GM21723 (cell line): ENCODE measurements around the gene GLI3.

ENCODE experiments used
- ATAC-seq: cut with Tn5 transposase; IDR thresholded peaks from one replicate; pipeline ENCODE4 v1.9.1; 2021; ENCODE audit warnings: mild to moderate bottlenecking, moderate library complexity; ENCODE audit not compliant: unreplicated experiment

The GLI3 gene

GRCh38 chr7:42049761-42050160 lies 187.2 kb downstream of the GLI3 start:
- no peak for ATAC-seq

DNA sequence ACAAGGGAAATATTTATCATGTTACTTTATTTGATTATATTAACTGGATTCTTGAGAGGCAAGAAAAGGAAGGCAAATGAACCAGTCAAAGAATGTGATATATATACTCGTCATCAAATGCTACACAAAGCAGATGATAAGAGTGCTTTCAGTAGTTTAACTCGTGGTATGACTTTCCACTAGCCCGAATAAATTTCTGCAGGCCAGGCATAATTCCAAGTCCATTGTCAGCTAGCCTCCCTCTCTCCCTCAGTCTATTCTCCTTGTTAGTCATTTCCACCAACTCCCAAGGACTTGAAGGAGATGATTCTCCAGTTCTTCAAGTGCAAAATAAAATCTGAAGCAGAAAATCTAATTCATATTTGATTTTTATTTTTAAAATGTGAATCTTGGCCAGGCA lies 190.5 kb downstream of the GLI3 start:
- no peak for ATAC-seq

DNA sequence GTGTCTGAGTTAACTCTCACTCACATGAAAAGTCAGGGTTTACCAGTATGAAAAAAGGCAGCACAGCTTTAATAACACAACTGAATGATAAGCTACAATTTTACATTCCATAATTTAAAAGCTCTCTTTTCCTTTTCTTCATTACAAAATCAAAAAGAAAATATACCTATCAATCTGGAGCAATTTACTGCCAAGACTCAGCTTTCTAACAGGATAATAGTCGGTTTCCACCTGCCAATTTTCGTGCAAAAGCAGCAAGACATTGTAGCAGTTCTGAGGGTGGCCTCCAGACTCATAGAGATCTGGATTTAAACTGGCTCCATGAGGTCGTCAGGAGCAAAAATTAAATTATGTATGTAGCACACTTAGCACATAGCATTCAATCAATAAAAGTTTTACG lies 191.0 kb downstream of the GLI3 start:
- no peak for ATAC-seq

- ATAC-seq, result no peak
Measured at GRCh38 chr7:42039921-42040320, 197.1 kb downstream of the GLI3 start.

GRCh38 chr7:42035210-42035609 lies 201.8 kb downstream of the GLI3 start:
- ATAC-seq, result no peak

DNA sequence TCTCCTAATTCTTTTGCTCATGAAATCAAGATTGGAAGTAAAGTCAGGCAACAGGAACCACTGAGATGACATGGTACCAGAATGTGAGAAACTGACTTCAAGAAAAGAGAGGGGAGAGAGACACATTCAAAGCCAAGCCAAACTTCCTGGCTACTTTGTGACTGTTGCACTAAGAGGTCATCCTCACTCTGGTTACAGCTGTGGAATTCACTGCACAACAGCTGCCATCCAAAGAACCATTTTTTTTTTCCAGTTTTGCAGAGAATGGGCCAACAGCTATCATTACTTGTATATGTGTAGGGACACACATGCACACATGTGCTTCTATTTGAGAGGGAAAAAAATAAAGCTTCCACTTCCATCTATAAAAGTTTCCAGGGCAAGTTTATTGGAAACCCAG lies 203.5 kb downstream of the GLI3 start:
- no peak for ATAC-seq

DNA sequence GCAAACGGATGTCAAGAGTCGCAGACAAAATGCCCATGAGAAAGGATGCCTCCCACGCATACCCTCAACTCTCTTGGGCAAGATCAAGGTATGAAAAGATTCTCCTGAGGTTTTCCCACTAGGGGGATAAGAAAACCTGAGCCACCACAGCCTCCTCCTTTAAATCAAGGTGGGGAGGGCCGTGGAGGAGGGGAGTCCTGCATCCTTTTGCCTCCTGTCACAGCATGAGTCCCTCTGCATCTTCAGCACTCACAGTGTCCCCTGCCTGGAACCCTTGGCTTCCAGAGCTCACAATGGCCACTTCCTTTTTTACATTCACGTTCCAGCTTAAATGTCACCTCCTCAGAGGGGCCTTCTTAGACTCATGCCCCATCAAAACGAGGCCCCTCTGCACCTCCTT lies 207.6 kb downstream of the GLI3 start:
- no peak for ATAC-seq

DNA sequence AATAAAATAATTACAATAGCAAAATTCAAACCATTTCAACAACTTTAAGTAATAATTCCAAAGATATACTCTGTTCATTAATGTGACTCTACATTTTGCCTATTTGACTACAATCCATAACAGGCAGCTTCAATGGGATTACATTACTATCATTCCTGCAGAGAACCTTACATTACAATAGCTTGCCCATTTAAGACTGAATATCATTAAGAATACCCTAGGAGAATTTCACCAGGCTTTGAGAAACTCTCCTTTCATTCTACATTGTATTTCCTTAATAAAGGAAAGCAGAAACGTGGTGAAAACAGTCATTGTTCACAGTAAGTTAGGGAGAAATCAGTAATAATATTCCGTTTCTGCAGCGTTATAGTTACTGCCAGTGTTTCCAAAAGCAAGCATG lies 209.5 kb downstream of the GLI3 start:
- ATAC-seq, result no peak

GRCh38 chr7:42026622-42027197 lies 210.3 kb downstream of the GLI3 start:
- ATAC-seq, result no peak

DNA sequence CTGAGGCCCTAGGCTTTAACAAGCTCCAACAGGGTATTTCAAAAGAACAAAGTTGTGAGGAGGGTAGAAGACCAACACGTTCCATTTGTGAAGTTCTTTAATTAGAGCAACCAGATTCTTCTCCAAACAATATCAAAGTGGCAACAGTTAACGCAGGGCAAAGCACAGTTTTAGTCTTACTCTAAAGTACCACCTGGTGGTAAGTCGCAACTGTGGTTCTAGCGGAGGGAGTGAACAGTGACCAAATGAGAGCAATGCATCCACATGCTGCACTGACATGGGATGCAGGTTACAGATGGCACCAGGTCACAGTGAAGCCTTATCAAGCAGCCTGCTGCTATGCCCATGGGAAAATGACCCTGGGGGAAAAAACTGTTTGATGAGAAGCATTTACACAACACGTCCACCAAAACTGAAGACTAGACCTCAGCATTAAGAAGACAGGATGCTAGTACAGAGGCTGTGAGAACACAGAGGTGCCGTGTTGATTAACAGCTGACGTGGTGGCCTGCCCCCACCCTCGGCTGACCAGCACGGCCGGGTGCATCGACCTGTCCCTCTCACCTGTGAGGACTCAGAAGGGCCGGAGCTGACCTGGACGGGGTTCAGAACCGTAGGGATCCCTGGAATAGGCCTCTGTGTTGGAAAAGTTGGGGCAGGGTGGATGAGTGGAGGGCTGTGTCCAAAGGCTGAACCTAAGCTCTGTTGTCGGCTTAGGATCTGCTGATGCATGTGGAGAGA lies 211.2 kb downstream of the GLI3 start:
- no peak for ATAC-seq

- no peak for ATAC-seq
Measured at GRCh38 chr7:42024537-42024936, 212.5 kb downstream of the GLI3 start.

GRCh38 chr7:42023262-42023661 lies 213.7 kb downstream of the GLI3 start:
- ATAC-seq, result no peak

- ATAC-seq, result no peak
Measured at GRCh38 chr7:42022791-42023190, 214.2 kb downstream of the GLI3 start.

DNA sequence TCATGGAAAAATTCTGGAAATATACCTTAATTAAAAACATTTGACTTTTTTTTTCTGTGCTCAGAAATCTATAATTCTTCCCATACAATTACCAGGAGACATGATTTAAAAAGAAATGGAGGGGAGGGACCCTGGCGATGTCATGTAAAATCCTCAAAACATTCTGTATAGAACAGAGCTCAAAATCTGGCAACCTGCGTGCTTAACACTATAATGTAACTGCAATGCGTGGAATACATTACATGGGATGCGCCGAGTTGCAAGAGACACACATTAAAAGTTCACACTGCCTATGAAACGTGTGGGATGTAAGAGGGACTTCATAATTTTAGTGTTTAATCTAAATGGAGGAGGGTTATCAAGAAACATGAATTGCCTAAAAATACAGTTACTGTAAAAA lies 215.0 kb downstream of the GLI3 start:
- ATAC-seq, result no peak

DNA sequence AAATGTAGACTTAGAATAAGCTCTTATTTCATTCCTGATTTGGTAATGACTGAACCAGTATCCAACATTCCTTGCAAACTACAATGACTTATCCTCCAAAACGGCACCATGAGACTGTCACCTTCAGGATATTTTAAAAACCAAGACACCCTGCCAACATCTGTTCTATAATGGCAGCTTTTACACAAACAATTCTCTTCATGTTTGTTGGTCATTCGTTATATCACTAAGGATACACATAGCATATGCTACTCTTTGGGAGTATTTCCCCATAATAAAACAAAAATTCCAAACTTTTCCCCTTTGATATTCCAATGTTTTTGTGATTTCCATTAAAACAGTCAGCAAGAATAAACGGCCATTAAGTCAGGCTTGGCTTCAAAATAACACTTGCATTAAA lies 215.4 kb downstream of the GLI3 start:
- ATAC-seq, result no peak

DNA sequence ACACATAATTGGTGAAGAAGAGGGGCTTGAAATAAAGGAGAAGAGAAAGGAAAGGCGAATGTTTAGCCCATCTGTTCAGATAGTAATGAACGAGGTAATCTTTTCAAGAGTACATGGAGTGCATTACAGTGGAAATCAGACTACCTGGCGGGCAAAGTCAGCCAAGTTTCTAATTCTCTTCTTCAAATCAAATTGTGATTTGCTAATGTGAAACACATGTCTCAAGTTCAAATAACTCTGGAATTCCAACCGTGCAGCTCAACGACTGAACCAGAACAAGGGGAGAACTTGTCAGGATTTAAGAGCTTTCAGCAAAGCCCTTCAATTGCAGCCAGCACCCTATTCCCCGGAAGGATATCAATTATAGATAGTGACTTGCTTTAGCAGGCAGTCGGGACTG lies 216.9 kb downstream of the GLI3 start:
- ATAC-seq, result no peak

GRCh38 chr7:42017349-42017986 lies 219.5 kb downstream of the GLI3 start:
- no peak for ATAC-seq

GRCh38 chr7:42016517-42016916 lies 220.5 kb downstream of the GLI3 start:
- ATAC-seq, result no peak

DNA sequence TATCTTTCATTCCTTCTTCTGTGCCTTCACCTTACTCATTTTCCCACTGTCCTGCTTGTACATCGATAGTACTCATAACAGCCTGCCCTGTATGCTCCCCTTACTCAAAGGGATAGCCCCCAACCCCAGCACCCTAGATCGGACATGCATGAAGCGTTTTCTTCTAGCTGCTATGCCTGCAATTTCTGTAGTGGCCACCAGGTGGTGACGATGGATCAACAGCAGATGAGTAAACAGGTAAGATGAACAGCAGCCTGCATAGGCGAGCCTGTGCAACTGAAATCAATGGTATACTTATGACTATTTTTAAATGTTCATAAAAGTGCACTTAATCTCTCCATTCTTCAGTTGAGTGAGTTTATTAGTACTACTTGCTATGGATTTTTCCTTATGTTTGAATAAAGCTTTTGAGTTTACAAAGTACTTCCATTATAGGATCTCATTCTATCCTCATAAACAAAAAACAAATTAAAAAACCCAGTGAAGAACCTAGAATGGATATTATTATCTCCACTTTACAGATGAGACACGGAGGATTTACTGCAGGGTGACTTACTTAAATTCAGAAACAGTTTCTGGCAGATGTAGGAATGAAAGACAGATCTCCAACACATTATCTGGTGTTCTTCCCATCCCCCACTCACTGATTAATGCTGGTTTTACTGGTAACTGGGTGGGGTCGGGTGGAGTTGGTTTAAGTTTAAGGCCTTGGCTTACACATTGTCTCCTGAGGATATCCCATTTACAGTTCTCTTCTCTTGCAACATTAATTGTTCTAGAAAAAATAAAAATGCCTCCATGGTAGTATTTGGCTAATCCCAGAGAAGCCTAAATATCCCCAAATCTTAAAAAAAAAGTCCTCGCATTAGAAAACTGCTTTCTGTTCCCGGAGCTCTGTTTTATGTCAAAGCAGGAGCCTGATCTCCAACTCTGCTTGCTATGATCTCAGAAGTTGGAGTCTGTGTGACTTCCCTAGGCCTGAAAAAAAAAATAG lies 222.1 kb downstream of the GLI3 start:
- ATAC-seq, result no peak

GRCh38 chr7:42012786-42013360 lies 224.1 kb downstream of the GLI3 start:
- no peak for ATAC-seq

DNA sequence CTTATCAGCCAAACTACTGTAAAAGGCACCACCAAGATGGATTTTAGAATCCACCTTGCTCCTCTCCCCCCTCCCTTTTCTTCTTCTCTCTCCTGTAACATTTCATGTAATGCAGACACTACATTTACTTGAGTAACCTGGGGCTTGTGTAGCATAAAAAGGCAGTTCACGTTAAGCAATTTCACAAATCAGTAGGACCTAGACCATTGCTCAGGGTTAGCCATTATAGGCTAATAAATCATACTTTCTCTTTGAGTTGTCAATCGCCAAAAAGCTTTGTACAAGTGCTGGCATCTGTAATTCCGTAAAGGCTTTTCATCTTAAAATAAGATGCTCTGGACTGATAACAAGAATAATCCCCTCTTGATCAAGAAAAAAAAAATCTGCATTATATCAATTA lies 224.7 kb downstream of the GLI3 start:
- no peak for ATAC-seq
